ENCODE results near the gene COL4A2. TPM values are rescaled to one million over a fixed set of nuclear protein-coding genes. Genes with fewer than 3 reads are reported as not detected.

The COL4A2 gene
- total RNA-seq, 1 experiment from 2014 or later, result 6.1 TPM

DNA sequence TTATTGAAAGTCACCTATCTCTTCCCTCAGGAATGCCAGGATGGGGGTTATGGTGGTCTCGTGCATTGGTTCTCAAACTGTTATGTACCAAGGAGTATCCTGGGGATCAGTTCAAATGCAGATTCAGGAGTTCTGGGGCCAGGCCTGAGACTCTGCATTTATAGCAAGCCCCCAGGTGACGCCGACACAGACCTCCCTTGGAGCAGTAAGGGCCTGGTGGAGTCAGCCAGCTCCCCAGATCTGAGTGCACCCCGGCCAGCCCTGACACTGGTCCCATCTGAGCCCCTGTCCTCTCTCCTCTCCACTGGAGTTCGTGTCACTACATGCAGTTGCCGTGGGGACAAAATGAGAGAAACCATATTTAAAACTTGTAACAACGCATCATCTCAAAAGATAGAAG, 112.9 kb downstream of the COL4A2 start:
- in situ Hi-C loops (cut with HindIII; ENCODE audit: low sequenced_read_pairs), result no loop called here
- DNase-seq (ENCODE audit: low spot score), result no peak

DNA sequence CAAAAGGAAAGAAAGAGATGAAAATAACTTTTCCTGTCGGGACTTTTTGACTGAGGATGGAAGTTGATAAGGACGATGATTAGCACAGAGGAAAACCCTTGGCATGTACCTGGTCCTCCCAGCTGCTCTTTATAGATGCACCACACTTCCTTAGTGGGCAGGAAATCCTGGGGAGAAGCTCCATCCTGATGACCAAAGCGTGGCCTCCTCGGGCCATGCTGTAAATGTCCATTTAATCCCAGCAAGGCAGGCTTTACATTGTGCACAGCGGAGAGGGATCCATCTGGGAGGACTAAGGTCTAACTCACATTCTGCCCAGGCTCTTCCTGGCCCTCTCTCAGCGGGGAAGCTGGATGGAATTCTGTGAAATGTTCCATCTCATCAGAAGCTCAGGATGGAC, 113.5 kb downstream of the COL4A2 start:
- in situ Hi-C loops (cut with HindIII; ENCODE audit: low sequenced_read_pairs), result no loop called here
- no peak for DNase-seq (ENCODE audit: low spot score)

DNA sequence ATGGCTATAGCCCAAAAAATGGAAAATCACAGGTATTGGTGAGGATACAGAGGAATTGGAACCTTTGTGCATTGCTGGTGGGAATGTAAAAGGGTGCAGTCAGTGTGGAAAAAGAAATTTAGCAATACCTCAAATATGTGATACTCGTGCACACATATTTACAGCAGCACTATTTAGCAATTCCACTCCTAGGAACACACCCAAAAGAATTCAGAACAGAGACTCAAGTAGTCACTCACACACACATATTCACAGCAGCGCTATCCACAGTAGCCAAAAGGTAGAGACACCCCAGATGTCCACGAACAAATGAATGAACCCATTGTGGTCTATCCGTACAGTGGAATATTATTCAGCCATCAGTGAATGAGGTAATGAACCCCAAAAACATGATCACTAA, 114.0 kb downstream of the COL4A2 start:
- no peak for DNase-seq (ENCODE audit: low spot score)
- in situ Hi-C loops (cut with HindIII; ENCODE audit: low sequenced_read_pairs), result no loop called here

DNA sequence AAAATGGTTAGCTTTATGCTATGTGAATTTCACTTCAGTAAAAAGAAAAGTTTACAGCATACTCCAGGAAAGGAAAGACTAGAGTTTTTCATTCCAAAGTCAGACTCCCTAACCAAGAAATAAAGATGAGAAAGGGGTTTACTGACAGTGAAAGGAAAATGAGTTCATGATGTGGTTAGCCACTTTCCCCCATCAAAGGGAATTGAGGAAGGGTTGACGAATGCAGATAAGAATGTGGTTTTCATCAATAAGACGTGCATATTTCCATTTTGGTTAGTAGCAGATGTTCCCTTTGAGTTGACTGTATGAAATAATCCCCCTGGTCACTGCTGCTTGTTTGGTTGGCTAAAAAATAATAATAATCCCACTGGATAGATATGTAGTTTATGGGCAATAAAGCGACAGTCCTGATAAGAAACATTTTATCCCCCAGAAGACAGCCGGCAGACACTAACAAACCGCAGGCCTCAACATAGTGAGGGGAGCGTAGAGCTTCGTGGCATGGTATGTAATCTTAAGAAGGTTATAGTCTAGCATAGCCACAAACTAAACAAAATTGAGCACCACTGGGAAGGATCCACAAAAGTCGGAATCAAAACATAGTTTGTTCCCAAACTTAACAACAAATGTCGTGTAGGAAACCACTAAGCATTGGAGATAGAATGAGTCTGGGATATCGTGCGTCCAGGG, 114.8 kb downstream of the COL4A2 start:
- no peak for DNase-seq (ENCODE audit: low spot score)
- in situ Hi-C loops (cut with HindIII; ENCODE audit: low sequenced_read_pairs), result no loop called here

DNA sequence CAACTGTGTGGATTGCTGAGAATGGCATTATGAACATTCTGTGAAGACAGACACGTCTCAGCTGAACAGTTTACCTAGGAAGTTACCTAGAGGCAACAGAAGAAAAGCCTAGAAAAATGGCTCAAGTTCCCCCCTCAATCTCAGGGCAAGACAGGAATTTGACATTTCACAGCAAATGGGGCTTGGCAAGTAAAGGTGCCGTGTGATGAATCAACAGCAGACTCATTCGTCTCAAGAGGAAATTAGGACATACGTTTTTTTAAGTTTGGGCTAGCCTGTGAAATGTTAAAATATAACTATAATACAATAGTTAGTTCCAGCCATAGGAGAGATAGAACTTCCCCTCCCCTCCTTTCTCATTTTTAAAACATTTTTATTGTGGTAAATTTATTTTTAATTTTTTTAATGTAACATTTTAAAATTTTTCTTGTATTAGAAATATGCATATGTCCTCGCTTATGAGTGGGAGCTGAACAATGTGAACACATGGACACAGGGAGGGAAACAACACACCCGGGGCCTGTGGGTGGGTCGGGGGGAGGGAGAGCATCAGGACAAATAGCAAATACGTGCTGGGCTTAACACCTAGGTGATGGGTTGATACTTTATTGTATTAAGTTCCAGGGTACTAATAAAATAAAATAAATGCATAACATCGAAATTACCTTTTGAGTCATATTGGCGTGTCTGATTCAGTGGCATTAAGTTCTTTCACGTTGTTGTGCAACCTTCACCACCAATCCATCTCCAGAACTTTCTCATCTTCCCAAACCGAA, 116.0 kb downstream of the COL4A2 start:
- in situ Hi-C loops (cut with HindIII; ENCODE audit: low sequenced_read_pairs), result no loop called here

DNA sequence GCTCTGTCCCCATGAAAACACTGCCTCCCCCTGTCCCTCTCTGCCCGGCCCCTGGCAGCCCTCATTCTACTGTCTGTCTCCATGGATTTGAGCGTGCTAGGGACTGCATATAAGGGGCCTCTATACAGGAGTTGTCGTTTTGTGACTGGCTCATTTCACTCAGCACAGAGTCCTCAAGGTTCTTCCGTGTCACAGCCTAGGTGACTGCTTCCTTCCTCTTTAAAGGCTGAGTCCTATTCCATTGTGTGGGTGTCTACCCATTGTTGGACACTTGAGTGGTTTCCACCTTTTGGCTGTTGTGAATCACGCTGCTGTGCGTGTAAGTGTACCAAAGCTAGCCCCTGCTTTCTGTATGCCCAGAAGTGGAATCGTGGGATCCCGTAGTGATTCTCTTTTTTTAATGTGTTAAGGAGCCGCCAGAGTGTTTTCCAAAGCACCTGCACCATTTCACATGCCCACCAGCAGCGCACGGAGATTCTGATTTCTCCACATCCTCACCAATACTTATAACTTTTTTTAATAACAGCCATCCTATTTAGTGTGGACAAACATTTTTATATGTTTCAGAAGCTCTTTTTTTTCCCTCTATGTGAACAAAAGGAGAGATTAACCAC, 116.7 kb downstream of the COL4A2 start:
- in situ Hi-C loops (cut with HindIII; ENCODE audit: low sequenced_read_pairs), result no loop called here
- DNase-seq (ENCODE audit: low spot score), result no peak

More for the DNA sequence above, 116.0 kb downstream of the COL4A2 start:
- no peak for DNase-seq (ENCODE audit: low spot score)

DNA sequence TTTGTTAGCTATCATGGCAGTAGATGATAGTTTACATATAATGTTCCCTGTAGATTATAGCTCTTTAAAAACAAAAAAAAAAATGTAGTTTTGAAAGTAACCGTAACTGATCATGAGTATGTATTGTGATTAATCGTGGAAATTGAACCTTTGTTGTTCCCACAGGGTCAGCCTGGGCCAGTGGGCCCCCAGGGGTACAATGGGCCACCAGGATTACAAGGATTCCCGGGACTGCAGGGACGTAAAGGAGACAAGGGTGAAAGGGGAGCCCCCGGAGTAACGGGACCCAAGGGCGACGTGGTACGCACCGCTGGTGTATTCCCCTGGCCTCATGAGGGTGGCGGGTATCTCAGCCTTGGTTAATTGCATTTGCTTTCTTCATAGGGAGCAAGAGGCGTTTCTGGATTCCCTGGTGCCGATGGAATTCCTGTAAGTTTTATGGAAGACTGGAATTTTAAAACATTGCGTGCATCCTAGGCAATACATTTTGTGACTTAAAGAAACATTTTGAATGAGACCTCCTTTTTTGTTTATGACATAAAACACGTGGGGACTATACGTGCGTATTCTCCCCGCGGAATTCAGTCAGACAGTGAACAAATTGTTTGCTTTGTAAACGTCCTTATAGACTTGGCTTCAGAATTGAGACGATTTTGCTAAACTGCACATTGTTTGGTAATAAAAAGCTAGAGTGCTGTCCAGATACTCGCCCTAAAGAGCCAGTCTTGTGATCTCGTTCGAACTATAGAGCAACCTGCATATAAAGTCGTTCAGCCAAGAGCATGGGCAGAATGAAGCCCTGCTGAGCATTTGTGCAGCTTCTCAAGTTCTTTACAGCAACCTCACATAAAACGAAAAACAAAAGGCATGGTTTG, 117.7 kb downstream of the COL4A2 start:
- DNase-seq (ENCODE audit: low spot score), result no peak
- in situ Hi-C loops (cut with HindIII; ENCODE audit: low sequenced_read_pairs), result no loop called here

DNA sequence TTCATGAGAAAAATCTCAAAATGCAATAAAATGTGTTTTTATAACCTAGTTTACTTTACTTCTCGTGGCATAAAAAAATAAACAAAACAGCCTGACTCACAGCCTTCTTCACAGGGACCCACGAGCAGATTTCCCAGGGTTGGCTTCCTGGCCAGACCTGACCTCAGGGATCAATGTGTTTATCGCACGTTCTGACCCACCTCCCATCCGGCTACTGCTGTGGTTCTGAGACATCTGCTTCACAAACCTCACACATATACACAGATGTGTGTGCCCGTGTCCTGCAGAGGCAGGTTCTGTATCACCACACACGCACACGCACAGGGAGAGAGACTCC, 118.3 kb downstream of the COL4A2 start:
- no peak for DNase-seq (ENCODE audit: low spot score)
- in situ Hi-C loops (cut with HindIII; ENCODE audit: low sequenced_read_pairs), result no loop called here

DNA sequence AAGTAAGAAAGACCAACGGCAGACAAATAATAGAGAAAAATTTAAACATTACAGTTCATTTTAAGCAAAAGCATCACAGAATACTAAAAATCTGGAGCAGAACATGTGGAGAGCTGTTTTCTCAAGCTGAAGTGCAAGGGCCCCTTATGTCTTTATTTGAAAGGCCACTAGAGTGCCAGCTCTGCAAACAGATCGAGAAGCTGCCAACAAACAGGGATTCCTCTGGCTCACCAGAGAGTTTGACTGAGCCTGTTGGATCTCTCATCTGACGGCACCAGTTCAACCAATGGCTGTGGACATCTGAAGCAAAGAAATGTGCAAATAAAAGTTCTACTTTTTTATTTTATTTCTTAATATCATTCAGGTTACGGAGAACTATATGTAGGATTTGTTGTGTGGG, 119.7 kb downstream of the COL4A2 start:
- in situ Hi-C loops (cut with HindIII; ENCODE audit: low sequenced_read_pairs), result no loop called here
- peak; percentile 22 for DNase-seq (ENCODE audit: low spot score)

DNA sequence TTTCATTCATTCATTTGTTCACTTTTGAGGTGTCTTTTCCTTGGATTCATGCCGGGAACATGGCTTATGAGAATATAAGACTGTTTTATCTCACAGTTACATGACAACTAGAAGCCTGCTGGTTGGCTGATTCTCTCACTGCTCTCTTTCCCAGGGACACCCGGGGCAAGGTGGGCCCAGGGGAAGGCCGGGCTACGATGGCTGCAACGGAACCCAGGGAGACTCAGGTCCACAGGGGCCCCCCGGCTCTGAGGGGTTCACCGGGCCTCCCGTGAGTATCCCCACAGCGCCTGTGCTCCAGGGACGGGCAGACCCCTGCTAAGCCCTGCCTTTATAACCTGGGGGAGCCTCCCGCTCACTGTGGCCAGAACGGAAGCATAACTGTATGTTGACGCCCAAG, 121.2 kb downstream of the COL4A2 start:
- in situ Hi-C loops (cut with HindIII; ENCODE audit: low sequenced_read_pairs), result no loop called here
- no peak for DNase-seq (ENCODE audit: low spot score)

DNA sequence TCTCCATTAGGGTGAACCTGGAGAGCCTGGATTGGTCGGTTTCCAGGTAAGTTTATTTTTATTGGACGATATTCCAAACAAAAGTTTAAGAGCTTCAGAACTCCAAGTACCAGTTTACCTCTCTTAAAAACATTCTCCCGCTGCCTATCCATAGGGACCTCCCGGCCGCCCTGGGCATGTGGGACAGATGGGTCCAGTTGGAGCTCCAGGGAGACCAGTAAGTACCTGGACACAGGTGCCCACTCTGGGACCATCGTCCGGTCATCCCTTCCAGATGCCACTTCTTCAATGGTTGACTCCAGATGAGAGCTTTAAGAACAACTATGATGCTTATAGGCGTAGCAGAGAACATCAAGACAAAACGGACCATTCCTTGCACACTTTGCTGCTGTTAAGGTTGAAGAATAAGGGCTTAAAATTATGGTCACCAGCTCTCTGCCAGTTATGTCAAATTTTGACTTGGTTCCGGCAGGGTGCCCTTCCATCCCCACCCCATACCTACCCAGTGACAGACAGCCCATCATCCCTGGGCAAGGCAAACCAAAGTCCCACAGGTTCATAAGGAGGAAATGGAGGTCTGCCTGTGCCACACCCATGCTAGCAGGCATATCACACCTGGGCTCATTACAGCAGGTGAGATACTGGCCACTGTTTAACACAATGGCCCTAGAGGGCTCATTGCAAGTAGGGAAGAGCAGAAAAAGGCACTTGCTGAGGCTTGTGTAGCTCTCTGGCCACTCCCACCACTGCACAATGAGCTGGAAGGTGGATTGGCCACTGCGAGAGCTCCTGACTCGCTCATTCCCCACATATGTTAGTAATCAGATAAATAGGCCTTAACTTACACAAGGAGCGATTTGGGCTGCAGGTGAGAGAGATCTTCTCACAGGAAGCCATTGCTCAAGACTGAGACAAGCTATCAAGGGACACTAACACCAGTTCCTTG, 123.6 kb downstream of the COL4A2 start:
- no peak for DNase-seq (ENCODE audit: low spot score)
- in situ Hi-C loops (cut with HindIII; ENCODE audit: low sequenced_read_pairs), result no loop called here

DNA sequence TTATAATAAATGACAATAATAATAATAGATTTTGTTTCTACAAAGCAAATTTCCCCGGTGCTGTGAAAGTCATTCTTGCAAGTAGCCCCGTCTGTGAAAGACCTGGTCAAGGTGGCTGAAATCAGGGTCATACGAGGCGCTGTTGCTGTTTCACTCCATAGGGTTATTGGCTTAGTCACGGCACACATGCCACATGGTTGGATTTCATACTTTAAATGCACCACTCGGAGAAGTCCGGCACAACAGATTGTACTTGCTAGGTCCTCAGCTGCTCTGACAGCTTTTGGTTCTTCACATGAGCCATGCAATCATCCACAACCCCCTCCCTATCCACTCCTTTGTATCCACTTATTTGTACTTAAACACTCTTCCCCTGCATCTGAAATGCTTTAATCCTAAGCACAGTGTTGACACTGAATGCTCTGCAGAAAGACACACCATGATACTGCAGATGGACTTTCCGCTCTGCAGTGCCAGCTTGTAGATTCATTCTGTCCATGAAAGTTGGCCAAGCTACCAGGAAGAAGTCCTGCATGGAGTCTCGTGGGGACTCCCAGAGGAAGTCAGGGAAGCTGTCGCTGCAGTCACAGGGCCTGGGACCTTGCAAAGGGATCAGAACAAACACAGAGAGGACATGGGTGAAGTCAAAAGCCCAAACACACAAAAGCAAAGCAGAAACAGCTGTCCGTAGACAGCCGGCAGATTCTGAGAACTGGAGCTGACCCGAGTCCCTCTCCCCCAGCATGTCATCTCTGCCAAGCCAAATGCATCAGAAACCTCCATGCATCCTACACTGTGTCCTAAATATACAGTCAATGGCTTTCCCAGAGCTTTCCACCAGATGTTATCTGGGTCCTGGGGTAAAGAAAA, 124.6 kb downstream of the COL4A2 start:
- in situ Hi-C loops (cut with HindIII; ENCODE audit: low sequenced_read_pairs), result no loop called here
- DNase-seq (ENCODE audit: low spot score), result peak; percentile 74

DNA sequence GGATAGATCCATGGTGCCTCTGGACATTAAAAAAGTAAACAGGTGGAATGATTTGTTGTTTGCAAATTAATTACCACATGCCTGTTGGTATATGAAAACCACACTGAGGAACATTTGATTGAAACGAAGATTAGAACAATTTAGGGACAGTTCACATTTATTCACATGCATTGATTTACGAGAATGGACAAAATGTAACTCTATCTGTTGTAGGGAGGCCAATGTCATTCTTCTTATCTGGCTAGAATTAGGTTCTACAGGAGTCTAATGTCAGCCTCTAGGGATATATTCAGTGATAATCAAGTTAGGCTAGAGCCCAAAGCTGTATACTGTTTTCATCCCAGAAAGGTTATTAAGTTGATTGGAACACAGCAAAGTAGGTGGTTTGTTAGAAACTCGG, 125.4 kb downstream of the COL4A2 start:
- in situ Hi-C loops (cut with HindIII; ENCODE audit: low sequenced_read_pairs), result no loop called here
- DNase-seq (ENCODE audit: low spot score), result no peak

DNA sequence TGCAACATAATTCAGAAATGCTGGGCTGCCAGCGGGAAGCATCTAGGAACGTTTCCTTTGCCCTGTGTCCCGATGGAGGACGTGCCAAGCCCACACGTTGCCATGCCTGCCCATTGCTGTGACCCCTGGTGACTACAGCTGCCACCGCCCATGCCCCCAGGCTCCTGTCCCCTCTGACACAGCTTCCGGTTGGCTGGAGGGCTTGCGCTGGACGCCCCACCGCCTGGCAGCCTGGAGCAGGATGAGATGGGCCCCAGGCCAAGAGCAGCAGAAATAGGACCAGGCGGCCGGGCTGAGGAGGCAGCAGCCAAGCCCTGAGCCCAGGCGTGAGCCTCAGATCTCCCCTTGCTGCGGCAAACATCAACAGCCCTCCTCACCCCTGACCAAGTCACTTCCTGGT, 125.9 kb downstream of the COL4A2 start:
- DNase-seq (ENCODE audit: low spot score), result peak; percentile 60
- in situ Hi-C loops (cut with HindIII; ENCODE audit: low sequenced_read_pairs), result no loop called here

DNA sequence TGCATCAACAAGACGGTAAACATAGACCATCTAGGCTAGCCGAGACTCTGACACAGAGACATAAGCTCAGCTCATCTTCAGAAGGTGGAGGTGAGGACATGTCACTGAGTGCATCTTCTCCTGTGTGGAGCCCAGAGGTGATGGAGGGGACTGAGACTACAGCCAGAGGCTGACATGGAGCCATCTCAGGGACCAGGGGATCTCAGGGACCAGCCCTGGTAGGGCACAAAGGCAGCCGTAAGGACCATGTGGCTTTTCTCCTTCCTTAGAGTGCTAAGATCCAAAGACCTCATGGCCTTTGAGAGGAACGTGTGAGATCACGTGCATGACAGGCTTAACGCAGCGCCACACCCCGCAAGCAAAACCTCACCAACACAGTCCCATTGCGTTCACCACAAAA, 127.5 kb downstream of the COL4A2 start:
- in situ Hi-C loops (cut with HindIII; ENCODE audit: low sequenced_read_pairs), result no loop called here
- DNase-seq (ENCODE audit: low spot score), result no peak

DNA sequence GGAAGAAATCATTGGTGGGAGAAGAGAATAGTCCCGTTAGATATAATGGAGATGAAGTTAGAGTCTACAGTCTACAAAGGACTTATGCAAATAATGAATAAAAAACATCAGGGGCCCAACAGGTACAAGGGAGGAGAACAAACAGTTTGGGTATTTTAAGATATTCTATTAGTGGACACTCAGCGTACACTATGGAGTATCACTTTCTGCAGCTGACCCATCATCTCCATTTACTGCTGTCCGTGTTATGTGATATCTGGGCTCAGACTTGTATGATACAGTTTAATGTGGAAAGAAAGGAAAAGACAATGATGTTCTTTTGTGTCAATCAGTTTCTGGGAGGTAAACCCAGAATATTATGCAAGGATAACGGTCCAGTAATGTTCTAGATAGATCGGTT, 128.2 kb downstream of the COL4A2 start:
- in situ Hi-C loops (cut with HindIII; ENCODE audit: low sequenced_read_pairs), result no loop called here
- DNase-seq (ENCODE audit: low spot score), result no peak

DNA sequence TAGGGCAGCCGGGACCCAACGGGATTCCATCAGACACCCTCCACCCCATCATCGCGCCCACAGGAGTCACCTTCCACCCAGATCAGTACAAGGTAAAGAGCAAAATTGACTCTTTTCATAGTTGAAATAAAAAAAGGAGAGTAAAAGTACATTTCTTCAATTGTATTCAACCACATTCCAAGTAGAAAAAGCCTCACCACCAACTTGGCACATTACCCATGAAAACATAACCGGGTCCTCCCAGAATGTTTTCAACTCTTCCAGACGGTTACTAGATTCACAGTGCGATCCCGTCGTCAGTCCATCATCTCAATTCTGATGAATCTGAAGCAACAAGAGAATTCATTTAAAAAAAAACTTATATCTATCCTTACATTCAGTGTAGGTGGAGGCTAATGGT, 129.2 kb downstream of the COL4A2 start:
- in situ Hi-C loops (cut with HindIII; ENCODE audit: low sequenced_read_pairs), result no loop called here
- DNase-seq (ENCODE audit: low spot score), result no peak
